ENCODE measurements around the gene TNS3. TPM values are rescaled to one million over a fixed set of nuclear protein-coding genes. Genes with fewer than 3 reads are reported as not detected.

TNS3 gene
- total and polyA plus RNA-seq, 9 of the 15 experiments (the other 6 are each of a cell fraction or from before 2014, with no cell fraction given) = 0.20 TPM; not detected in 8

DNA sequence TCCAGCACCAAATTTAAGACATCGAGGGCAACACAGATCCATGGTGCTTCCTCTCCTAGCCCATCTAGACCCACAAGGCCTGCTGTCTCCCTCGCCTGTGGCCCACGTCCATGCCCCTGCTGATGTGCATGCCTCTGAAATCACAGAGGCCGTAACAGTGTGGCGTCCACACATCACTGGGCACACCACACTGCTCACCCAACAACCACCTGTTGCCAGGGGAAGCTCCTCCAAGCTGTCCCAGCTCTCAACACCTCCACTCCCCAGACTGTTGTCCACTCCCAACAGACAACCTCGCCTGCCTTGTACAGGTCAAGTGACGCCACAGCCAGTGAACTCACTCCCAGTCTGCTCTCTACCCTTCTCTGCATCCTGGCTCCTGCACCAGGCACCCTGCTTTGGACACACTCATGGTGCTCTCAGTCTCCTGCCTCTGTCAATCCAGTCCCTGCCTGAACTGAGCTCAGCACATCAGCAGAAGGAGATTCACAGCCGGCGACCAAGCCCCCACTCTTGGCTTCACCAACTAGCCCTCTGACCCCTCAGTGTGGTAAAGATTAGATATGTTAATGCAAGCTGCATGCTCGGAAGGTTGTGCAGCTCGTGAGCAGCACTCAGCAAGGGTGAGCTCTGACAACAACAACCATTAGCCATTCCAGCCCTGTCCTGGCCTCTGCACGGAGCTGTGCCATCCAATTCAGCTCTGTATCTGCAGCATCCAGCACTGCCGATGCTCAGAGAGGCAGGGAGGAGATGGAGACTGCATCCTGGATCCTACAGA, 197.0 kb downstream of the TNS3 start:
- BruUV-seq (replicated peaks) = no TSS peak
- in situ Hi-C loops (cut with MboI) = no loop called here
- H3K79me2 ChIP-seq (ENCODE audit: control insufficient read depth, insufficient read depth, low read length) = no peaks in the 10 kb centered on the region
- H3K27ac ChIP-seq (ENCODE audit: extremely low read depth, low read depth, low read length) = no peak overlapping the region
- ATAC-seq = no peak
- H3K4me3 ChIP-seq = no peak overlapping the region
- peaks cover 22 to 65% of the 10 kb centered on the region in 2 experiments for H3K27me3 ChIP-seq (ENCODE audit: control insufficient read depth in 2 of 2, insufficient read depth in 2 of 2, low read length in 2 of 2)
- no peaks in the 10 kb centered on the region for H3K9me1 ChIP-seq (ENCODE audit: control insufficient read depth, insufficient read depth, low read length)
- no peaks in the 10 kb centered on the region for H3K36me3 ChIP-seq (ENCODE audit: control insufficient read depth, insufficient read depth, low read length)
- 0 out of 2 replicates have a peak, but pooled peaks cover 8% of the 10 kb centered on the region for H4K20me1 ChIP-seq (replicated peaks; ENCODE audit: control insufficient read depth, insufficient read depth, low read length)
- TF ChIP-seq ZNF316 (IDR thresholded peaks at IDR 0.05) (no peak), ARID1B (IDR thresholded peaks at IDR 0.05) (no peak), PRMT5 (CRISPR knock-in tag; IDR thresholded peaks at IDR 0.05) (no peak), ZNF224 (CRISPR knock-in tag; IDR thresholded peaks at IDR 0.05) (no peak)
- TF ChIP-seq, protein P1, sequence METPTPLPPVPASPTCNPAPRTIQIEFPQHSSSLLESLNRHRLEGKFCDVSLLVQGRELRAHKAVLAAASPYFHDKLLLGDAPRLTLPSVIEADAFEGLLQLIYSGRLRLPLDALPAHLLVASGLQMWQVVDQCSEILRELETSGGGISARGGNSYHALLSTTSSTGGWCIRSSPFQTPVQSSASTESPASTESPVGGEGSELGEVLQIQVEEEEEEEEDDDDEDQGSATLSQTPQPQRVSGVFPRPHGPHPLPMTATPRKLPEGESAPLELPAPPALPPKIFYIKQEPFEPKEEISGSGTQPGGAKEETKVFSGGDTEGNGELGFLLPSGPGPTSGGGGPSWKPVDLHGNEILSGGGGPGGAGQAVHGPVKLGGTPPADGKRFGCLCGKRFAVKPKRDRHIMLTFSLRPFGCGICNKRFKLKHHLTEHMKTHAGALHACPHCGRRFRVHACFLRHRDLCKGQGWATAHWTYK (CRISPR knock-in tag; IDR thresholded peaks at IDR 0.05) = no peak
- ChIA-PET POLR2A (interaction anchor here (0.6 to 2.2 kb wide), 3 partner anchors 9 to 89 kb away, joined by 3 to 7 read pairs (median 4); no protein-coding TSS in a partner anchor), CTCF (ENCODE audit: low intra/inter-chr PET ratio) (no interaction called here)
- peaks cover 0 to 3% of the 10 kb centered on the region in 2 experiments; a peak in 3 of 5 replicates for H3K4me1 ChIP-seq (replicated peaks in 1 of 2; ENCODE audit: control insufficient read depth in 2 of 2, insufficient read depth in 2 of 2, low read length in 2 of 2)
- H3K9ac ChIP-seq (ENCODE audit: insufficient read depth in 1 of 2, low read depth in 2 of 2, low read length in 2 of 2) = no peak overlapping the region
- WGBS (ENCODE audit: insufficient coverage, low coverage, missing lambda C conversion rate) = 0% methylated on average over 12 of the region's 13 CpGs
- no peak overlapping the region for H2AFZ ChIP-seq (ENCODE audit: low read depth, low read length)
- FAIRE-seq = no peak
- DNase-seq (ENCODE audit: extremely low read depth in 1 of 4, low spot score in 3 of 4) = no peak
- no peaks in the 10 kb centered on the region for H3K9me3 ChIP-seq (replicated peaks; ENCODE audit: control insufficient read depth, insufficient read depth, low read depth, low read length)
- no peak overlapping the region for H3K4me2 ChIP-seq (ENCODE audit: insufficient read depth, low read length)
- intact Hi-C loops (cut with micrococcal nuclease) = no loop called here
